GM18870 (cell line): Measurements from ENCODE around the gene SFMBT2.
"Not testable (repeated sequence)": the region's sequence is repeated elsewhere in the genome, so short reads cannot be mapped to it uniquely, and the experiment has no call there.

Experiments
- ATAC-seq: cut with Tn5 transposase; IDR thresholded peaks from one replicate; pipeline ENCODE4 v1.9.1; 2021; ENCODE audit warnings: moderate library complexity; ENCODE audit not compliant: unreplicated experiment

The SFMBT2 gene

GRCh38 chr10:7403620-7404019 is 7.2 kb downstream of the SFMBT2 start:
- ATAC-seq: no peak

- no peak for ATAC-seq
These were observed 9.1 kb downstream of the SFMBT2 start for GRCh38 chr10:7401782-7402181.

DNA sequence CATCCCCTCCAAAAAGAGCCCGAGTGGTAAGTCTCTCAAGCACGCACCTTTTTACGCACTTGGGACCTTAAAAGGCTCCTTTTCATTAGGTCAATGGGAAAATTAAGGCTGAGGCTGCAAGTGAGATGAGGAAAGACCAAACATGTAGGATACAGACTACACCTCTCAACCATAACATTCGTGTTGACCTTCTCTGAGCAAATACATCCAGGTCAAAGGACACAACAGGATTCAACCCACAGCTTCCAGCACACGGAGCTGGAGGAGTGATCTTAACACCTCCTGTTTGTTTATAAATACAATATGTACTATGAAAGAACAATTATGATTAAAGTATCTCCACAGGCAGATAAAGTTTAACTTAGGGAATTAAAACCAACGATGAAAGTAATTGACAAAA is 9.7 kb downstream of the SFMBT2 start:
- ATAC-seq: no peak

DNA sequence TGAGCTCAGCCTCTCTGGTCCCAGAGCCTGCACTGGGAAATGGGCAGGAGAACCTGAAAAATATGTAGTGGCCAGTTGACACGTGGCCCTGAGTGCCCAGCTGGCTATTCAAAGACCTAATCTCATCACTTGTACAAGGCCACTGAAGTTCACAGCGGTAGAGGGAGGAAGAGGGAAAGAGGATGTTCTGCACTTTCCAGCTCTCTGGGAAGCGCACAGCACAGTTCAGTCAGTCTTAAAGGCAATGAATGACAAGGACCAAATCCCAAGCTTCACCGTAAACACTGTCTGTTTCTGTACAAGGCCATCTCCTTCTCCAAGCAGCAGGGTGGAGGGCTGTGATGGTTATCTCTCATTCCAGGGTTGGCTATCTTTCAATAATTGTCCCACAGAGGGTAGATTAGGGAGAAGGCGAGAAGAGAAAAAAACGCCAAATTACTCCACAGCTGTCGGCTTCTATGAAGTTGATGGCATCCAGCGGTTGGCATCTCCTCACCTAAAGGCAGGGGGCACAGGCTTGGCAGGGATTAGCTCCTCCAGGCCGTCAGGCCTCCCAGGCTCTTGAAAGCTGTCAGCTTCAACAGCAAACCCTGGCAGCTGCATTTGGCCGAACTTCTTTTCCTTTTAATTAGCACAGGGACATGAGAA is 10.6 kb downstream of the SFMBT2 start:
- ATAC-seq: no peak

DNA sequence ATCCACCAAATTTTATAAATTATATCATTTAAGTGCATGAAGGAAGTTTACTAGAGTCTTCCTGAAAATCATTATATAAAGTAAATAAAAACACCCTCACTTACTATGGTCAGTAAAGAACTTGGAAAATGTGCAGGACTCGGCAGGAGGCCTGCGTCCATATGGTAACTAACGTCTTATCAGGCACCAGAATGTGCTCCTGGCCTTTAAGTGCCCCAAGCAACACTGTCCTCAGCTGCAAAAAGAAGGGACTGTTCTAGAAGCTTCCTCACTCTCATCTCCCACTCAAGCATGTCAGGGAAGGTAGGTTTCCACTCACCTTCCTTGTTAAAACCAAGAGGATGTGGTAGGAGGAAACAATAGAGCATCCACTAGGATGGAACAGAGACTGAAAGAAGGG is 11.3 kb downstream of the SFMBT2 start:
- no peak for ATAC-seq

DNA sequence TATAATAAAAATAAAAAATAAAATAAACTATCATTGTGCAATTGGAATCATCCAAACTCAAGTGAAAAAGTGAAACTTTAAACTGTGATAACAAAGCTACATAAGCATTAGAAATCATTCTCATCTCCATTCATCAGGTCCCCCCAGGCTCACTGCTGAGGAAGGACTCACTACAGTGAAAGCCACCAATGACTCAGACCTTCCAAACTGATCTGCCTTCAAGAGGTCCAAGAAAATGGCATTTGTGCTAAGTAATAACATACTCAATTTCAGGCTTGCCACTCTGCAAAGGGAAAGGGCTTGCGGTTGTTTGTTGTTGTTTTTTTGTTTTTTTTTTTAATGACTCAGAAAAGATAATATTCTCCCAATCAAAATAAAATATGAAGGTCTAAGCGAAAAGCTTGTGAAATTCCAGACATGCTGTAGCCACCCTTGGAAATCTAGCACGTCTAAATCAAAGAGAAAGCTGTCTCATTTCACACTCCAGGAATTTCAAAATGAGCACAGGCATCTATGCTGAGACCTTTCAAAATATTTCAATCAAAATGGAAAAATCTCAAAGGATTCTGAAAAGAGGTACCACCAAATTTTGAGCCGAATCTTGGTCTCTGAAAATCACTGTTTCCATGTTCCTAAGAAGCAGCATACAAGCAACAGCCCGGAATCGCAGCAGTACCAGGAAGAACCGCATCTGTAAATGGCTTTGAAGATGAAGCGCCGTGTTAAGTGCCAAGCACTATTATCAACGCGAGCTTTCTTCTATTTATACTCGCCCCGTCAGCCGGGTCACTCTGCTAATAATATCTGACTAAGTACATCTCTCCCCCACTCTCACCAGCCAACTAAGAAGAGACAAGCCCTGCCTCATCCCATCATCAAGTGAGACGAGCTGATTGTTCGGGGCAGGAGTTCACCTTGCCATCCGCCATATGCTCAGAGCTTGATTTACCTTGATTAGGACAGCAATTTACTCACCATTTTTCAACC is 13.5 kb downstream of the SFMBT2 start:
- no peak for ATAC-seq

GRCh38 chr10:7392301-7392700 is 18.5 kb downstream of the SFMBT2 start:
- not testable (repeated sequence) for ATAC-seq

- ATAC-seq: no peak
These were observed 19.1 kb downstream of the SFMBT2 start for GRCh38 chr10:7391748-7392147.

GRCh38 chr10:7390689-7391110 is 20.1 kb downstream of the SFMBT2 start:
- not testable (repeated sequence) for ATAC-seq

DNA sequence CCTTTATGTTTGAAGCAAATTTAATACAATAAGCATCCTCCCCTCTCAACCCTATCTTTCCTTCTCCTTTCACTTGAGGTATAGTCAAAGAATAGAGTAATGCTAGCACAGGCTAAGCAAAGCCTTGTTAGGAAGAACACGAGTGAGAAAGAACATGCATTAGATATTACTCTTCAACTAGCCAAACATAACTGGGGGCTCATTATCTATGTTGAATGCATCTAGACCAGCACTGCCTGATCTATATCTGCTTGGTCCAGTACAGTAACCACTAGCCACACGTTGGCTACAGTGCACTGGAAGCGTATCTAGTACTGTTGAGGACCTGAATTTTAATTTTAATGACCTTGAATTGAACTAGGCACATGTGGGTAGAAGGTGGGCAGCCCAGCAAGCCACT is 21.0 kb downstream of the SFMBT2 start:
- ATAC-seq: no peak

GRCh38 chr10:7389346-7389745 is 21.5 kb downstream of the SFMBT2 start:
- ATAC-seq: no peak

DNA sequence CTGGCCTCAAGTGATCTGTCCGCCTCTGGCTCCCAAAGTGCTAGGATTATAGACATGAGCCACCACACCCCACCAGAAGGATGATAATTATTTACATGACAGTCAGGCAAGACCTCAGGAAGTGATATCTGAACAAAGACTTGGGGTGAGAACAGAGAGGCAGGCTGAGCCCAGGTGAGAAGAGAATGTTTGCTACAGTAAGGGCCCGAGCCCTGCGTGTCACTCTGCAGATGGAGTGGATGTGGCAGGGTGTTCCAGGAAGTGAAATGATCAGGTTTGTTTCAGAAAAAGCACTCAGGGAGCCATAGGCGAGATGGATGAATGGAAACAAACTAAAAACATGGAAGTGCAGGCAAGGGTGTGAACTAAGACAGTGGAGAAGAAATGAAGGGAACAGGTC is 22.2 kb downstream of the SFMBT2 start:
- no peak for ATAC-seq

DNA sequence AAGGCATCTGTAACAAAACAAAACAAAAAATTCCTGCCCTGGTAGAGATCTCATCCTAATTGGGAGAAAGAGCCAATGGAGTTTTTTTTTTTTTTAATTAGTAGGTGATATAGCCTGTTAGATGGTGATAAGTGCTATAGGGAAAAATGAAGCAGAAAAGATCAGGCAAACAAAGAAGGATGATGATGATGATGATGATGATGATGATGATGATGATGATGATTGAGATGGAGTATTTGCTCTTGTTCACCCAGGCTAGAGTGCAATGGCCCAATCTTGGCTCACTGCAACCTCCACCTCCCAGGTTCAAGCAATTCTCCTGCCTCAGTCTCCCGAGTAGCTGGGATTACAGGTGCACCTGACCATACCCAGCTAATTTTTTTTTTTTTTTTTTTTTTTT is 22.7 kb downstream of the SFMBT2 start:
- not testable (repeated sequence) for ATAC-seq

DNA sequence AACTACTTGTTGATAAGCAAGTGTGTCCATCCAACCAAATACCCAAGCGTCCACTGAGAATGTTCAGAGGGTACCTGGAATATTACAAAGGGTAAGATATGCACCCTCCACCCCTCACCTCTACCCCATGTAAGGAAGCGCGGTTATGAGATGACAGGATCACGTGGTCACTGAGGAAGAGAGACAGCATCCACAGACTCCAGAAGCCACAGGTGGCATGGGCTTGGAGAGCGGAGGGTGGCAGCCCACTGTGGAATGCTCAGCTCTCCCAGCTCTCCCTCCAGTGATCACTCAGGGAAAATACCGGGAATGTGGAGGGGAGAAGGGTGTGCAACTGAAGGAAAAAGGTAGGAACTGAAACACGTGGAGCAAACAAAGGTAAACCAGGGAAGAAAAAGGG is 25.7 kb downstream of the SFMBT2 start:
- no peak for ATAC-seq

- ATAC-seq: no peak
These were observed 27.4 kb downstream of the SFMBT2 start for GRCh38 chr10:7383442-7383841.

- no peak for ATAC-seq
These were observed 30.1 kb downstream of the SFMBT2 start for GRCh38 chr10:7380704-7381241.

GRCh38 chr10:7378602-7379403 is 32.0 kb downstream of the SFMBT2 start:
- no peak for ATAC-seq

DNA sequence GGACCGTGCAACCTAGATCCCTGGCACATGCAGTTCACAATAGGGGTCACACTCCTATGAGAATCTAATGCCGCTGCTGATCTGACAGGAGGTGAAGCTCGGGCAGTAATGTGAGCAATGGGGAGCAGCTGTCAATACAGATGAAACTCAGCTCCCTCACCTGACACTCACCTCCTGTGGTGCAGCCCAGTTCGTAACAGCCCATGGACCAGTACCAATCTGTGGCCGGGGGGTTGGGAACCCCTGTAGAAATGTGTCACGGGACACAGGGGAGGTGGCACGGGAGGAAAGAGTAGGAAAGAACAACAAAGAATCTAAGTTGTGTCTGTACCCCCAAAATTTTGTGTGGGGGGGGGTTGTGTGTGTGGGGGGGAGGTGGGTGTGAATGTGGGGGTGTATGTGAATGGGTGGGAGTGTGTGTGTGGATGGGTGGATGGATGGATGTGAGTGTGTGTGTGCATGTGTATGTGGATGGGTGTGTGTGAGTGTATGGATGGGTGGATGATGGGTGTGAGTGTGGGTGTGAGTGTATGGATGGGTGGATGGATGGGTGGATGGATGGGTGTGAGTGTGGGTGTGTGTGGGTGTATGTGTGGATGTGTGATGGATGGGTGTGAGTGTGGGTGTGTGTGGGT is 33.1 kb downstream of the SFMBT2 start:
- no peak for ATAC-seq

- no peak for ATAC-seq
These were observed 36.0 kb downstream of the SFMBT2 start for GRCh38 chr10:7374795-7375194.

- ATAC-seq: no peak
These were observed 37.8 kb downstream of the SFMBT2 start for GRCh38 chr10:7373039-7373438.

GRCh38 chr10:7372504-7372903 is 38.3 kb downstream of the SFMBT2 start:
- ATAC-seq: no peak
